C4-2B (cell line): Measurements from ENCODE around the gene CNTF.

Experiments used
- CTCF ChIP-seq: fragments of 450-650 bp; conservative IDR thresholded peaks from 2 replicates; pipeline ENCODE4 v1.5.1; 2017; ENCODE audit warnings: mild to moderate bottlenecking
- ZFX ChIP-seq: fragments of 450-650 bp; IDR thresholded peaks from 2 replicates; pipeline ENCODE4 v1.6.1; 2017

GRCh38 chr11:58654908-58655296, 32.4 kb downstream of the CNTF start:
- no peak for TF ChIP-seq CTCF
- no peak for TF ChIP-seq ZFX
